Stomach (tissue), 9 donors: ENCODE data around the gene MAEA. TPM values are rescaled to one million over a fixed set of nuclear protein-coding genes. Genes with fewer than 3 reads are reported as not detected.

ENCODE experiments used
- DNase-seq, 2 donors: peaks; one replicate each; pipeline versions ENCODE4 v3.0.0 to v3.0.0-alpha.2; 2013 to 2019
- H3K27ac ChIP-seq, 5 donors: fragments of 200-600 bp in 4 of 5; sonication (generic) in 4 of 5; one replicate each; pipeline ENCODE4 v1.5.1; 2013 to 2019; ENCODE audit warnings: mild to moderate bottlenecking in 1 of 5, moderate library complexity in 1 of 5
- H3K27me3 ChIP-seq, 3 donors: fragments of 200-600 bp; sonication (generic); one replicate each; pipeline ENCODE4 v1.5.1; 2017 to 2019; ENCODE audit warnings: mixed run types in 1 of 3
- H3K36me3 ChIP-seq, 4 donors: fragments of 200-600 bp; sonication (generic); 1 replicate in 3 of 4; 2 replicates in 1 of 4; pipeline ENCODE4 v1.5.1; 2016 to 2019
- H3K4me1 ChIP-seq, 4 donors: fragments of 200-600 bp; sonication (generic); one replicate each; pipeline ENCODE4 v1.5.1; 2016 to 2019
- H3K4me3 ChIP-seq, 4 donors: fragments of 200-600 bp; sonication (generic) in 3 of 4; one replicate each; pipeline ENCODE4 v1.5.1; 2016 to 2019; ENCODE audit warnings: mild to moderate bottlenecking in 1 of 4
- H3K9me3 ChIP-seq, 4 donors: fragments of 200-600 bp; sonication (generic); one replicate each; pipeline ENCODE4 v1.5.1; 2016 to 2019
- EP300 ChIP-seq: sonication (generic); formaldehyde crosslinking; IDR thresholded peaks from one replicate; pipeline ENCODE4 v1.6.1; 2017; ENCODE audit warnings: antibody characterized with exemption
- POLR2A ChIP-seq, 4 donors: fragments of 450-650 bp; IDR thresholded peaks; one replicate each; pipeline ENCODE4 v1.6.1; 2016; ENCODE audit warnings: antibody characterized with exemption in 4 of 4, control low read depth in 2 of 4, mild to moderate bottlenecking in 1 of 4, moderate library complexity in 1 of 4
- POLR2AphosphoS5 ChIP-seq, 3 donors: sonication (generic); formaldehyde crosslinking; IDR thresholded peaks; one replicate each; pipeline ENCODE4 v1.6.1; 2016; ENCODE audit warnings: antibody characterized with exemption in 3 of 3
- whole genome bisulfite sequencing, 5 donors: extraction: QIAGEN DNeasy Blood & Tissue Kit in 3 of 5; methylation state at CpG; one replicate each; pipeline versions ENCODE4 v1.1.5 to v1.1.7; 2013 to 2018; 5-methylcytosine and 5-hydroxymethylcytosine counted together
- intact Hi-C: fragments of 100-400 bp; cut with DNase I; formaldehyde crosslinking; loops from one replicate; pipeline ENCODE4 v1.15.1; 2023; ENCODE audit warnings: low total_unique reads
- polyA plus RNA-seq, 3 donors: library from polyadenylated mRNA; stranded (reverse); fragments of 200-250 nt; gene quantifications; one replicate each; pipeline ENCODE4 v1.2.3, GENCODE V29; 2013
- total RNA-seq, 5 donors: library from RNA; depleted of rRNA; stranded (reverse); fragments of >200 nt; gene quantifications; one replicate each; pipeline versions ENCODE4 v1.1.0 to v1.2.3, GENCODE V29; 2014 to 2016
- TF ChIP-seq, protein P1 (sequence below), 7 experiments: fragments of 450-650 bp in 4 of 7; fragments of 200-600 bp in 3 of 7; sonication (generic) in 3 of 7; IDR thresholded peaks; one replicate each; pipeline ENCODE4 v1.5.1; 2016 to 2019; ENCODE audit warnings: antibody characterized with exemption in 7 of 7, control low read depth in 2 of 7, mild to moderate bottlenecking in 1 of 7
- donor health status: healthy with polysubstance abuse.
- donor health status: Bipolar disorder and iron deficiency.
- donor health status: healthy.

MAEA gene
- total and polyA plus RNA-seq, 8 donors = 34.0 to 295 (median 63.0) TPM

DNA sequence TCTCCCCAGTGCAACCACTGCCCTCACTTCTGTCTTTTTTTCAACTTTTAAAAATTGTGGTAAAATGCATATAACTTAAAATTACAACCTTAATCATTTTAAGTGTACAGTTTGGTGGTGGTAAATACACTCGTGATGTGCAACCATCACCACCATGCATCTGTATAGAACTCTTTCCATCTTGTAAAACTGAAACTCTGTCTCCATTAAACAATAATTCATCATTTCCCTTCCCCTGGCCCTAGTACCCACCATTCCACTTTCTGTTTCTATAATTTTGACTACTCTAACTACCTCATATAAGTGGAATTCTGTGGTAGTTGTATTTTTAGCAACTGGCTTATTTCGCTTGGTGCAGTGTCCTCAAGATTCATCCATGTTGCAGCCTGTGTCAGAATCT lies 34.0 kb upstream of the MAEA start:
- Histone ChIP-seq H3K36me3 (peaks cover 0 to 7% (median 3%) of the 10 kb centered on the region in 4 donors), H3K9me3 (peaks cover 0 to 20% (median 0%) of the 10 kb centered on the region in 4 donors), H3K27me3 (no peaks in the 10 kb centered on the region), H3K27ac (no peak overlapping the region), H3K4me3 (no peak overlapping the region), H3K4me1 (peaks cover 2 to 16% (median 5%) of the 10 kb centered on the region in 4 donors)
- WGBS, 5 donors = 88 to 94% (median 90%) methylated on average over 2 of the region's 2 CpGs
- intact Hi-C loops = loop anchor here (10.0 kb wide), 1 partner anchor 79 kb away; no protein-coding TSS in a partner anchor
- TF ChIP-seq POLR2A (IDR thresholded peaks at IDR 0.05) (no peak), POLR2AphosphoS5 (IDR thresholded peaks at IDR 0.05) (no peak), EP300 (no peak)
- TF ChIP-seq, protein P1, sequence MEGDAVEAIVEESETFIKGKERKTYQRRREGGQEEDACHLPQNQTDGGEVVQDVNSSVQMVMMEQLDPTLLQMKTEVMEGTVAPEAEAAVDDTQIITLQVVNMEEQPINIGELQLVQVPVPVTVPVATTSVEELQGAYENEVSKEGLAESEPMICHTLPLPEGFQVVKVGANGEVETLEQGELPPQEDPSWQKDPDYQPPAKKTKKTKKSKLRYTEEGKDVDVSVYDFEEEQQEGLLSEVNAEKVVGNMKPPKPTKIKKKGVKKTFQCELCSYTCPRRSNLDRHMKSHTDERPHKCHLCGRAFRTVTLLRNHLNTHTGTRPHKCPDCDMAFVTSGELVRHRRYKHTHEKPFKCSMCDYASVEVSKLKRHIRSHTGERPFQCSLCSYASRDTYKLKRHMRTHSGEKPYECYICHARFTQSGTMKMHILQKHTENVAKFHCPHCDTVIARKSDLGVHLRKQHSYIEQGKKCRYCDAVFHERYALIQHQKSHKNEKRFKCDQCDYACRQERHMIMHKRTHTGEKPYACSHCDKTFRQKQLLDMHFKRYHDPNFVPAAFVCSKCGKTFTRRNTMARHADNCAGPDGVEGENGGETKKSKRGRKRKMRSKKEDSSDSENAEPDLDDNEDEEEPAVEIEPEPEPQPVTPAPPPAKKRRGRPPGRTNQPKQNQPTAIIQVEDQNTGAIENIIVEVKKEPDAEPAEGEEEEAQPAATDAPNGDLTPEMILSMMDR (IDR thresholded peaks at IDR 0.05) = no peak
- no peak for DNase-seq

DNA sequence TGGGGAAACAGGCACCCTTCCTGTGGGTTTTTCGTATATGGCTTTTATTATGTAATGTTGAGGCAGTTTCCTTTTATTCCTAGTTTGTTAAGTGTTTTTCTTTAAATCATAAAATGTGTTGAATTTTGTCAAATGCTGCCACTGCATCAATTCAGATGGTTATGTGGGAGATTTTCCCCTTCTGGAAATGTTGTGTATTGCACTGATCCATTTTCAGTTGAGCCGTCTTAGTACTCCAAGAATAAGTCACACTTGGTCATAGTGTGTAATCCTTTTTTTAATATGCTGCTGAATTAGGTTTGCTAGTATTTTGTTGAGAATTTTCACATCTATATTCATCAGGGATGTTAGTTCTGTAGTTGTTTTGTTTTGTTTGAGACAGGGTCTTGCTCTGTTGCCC lies 31.2 kb upstream of the MAEA start:
- Histone ChIP-seq H3K36me3 (no peaks in the 10 kb centered on the region), H3K27ac (no peak overlapping the region), H3K4me3 (no peak overlapping the region), H3K4me1 (no peaks in the 10 kb centered on the region), H3K27me3 (no peaks in the 10 kb centered on the region), H3K9me3 (peaks cover 0 to 20% (median 0%) of the 10 kb centered on the region in 4 donors)
- intact Hi-C loops = loop anchor here (10.0 kb wide), 1 partner anchor 76 kb away; no protein-coding TSS in a partner anchor
- DNase-seq = no peak
- 87 to 97% (median 92%) methylated on average over 2 of the region's 2 CpGs for WGBS, 5 donors
- no peak for TF ChIP-seq POLR2A (IDR thresholded peaks at IDR 0.05)
- TF ChIP-seq EP300 = no peak
- TF ChIP-seq, protein P1 (IDR thresholded peaks at IDR 0.05) = no peak
- no peak for TF ChIP-seq POLR2AphosphoS5 (IDR thresholded peaks at IDR 0.05)

DNA sequence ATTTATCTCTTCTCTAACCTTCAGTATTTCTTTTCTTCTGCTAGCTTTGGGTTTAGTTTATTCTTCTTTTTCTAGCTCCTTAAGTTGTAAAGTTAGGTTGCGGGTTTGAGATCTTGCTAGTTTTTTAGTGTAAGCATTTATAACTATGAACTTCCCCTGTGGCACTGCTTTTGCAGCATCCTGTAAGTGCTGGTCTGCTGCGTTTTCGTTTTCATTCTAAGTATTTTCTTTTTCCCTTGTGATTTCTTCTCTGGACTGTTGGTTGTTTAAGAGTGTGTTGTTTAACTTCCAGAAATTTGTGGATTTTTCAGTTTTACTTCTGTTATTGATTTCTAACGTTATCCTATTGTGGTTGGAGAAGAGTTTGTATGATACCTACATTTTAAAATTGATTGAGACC lies 29.7 kb upstream of the MAEA start:
- TF ChIP-seq POLR2A (IDR thresholded peaks at IDR 0.05) (no peak), EP300 (no peak), POLR2AphosphoS5 (IDR thresholded peaks at IDR 0.05) (no peak)
- TF ChIP-seq, protein P1 (IDR thresholded peaks at IDR 0.05) = no peak
- no peak overlapping the region for H3K27ac ChIP-seq
- 83 to 92% (median 91%) methylated on average over 4 of the region's 4 CpGs for WGBS, 5 donors
- DNase-seq = no peak
- intact Hi-C loops = loop anchor here (10.0 kb wide), 2 partner anchors 75 to 125 kb away; no protein-coding TSS in a partner anchor
- H3K36me3 ChIP-seq = no peaks in the 10 kb centered on the region
- no peaks in the 10 kb centered on the region for H3K4me1 ChIP-seq
- peaks cover 0 to 13% (median 0%) of the 10 kb centered on the region in 4 donors for H3K9me3 ChIP-seq
- no peaks in the 10 kb centered on the region for H3K27me3 ChIP-seq
- no peak overlapping the region for H3K4me3 ChIP-seq

DNA sequence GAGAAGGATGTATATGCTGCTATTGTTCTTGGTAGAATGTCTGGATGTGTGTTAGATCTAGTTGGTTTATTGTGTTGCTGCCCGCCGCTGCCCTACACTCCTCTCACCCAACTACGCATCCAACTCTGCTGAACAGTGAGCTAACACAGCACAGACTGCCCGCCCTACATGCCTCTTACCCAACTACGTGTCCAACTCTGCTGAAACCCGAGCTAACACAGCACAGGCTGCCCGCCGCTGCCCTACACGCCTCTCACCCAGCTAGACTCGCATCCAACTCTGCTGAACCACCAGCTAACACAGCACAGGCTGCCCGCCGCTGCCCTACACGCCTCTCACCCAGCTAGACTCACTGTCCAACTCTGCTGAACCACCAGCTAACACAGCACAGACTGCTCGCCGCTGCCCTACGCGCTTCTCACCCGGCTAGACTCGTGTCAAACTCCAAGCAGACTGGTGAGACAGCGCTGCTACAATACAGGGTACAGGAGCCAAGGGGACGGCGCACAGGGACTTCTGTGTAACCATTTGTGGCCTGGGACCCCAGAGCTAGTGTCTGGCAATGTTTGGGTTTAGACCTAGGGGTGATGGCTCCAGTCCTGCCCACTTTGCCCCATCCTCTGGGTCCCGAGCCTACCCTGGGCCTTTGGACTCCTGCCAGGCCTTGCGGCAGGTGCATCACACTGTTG lies 29.1 kb upstream of the MAEA start:
- Histone ChIP-seq H3K36me3 (no peaks in the 10 kb centered on the region), H3K4me3 (no peak overlapping the region), H3K27me3 (no peaks in the 10 kb centered on the region), H3K9me3 (peaks cover 0 to 8% (median 0%) of the 10 kb centered on the region in 4 donors), H3K4me1 (no peaks in the 10 kb centered on the region), H3K27ac (no peak overlapping the region)
- 90 to 93% (median 91%) methylated on average over 21 to 24 of the region's 24 CpGs for WGBS, 5 donors
- DNase-seq = no peak
- intact Hi-C loops = loop anchor here (10.0 kb wide), 1 partner anchor 126 kb away; no protein-coding TSS in a partner anchor
- no peak for TF ChIP-seq EP300
- TF ChIP-seq POLR2AphosphoS5 (IDR thresholded peaks at IDR 0.05) = no peak
- no peak for TF ChIP-seq POLR2A (IDR thresholded peaks at IDR 0.05)
- TF ChIP-seq, protein P1 (IDR thresholded peaks at IDR 0.05) = no peak
